Tibial nerve (tissue), 3 donors: ENCODE measurements around the gene DDC.

Experiments used
- CTCF ChIP-seq, 5 experiments: fragments of 200-600 bp in 3 of 5; fragments of 450-650 bp in 2 of 5; sonication (generic) in 3 of 5; IDR thresholded peaks; one replicate each; pipeline ENCODE4 v1.5.1; 2016 to 2019; ENCODE audit warnings: antibody characterized with exemption in 5 of 5, mild to moderate bottlenecking in 3 of 5, moderate library complexity in 2 of 5
- POLR2A ChIP-seq, 2 donors: fragments of 450-650 bp; IDR thresholded peaks; one replicate each; pipeline ENCODE4 v1.6.1; 2017; ENCODE audit warnings: antibody characterized with exemption in 2 of 2, mild to moderate bottlenecking in 2 of 2, moderate library complexity in 2 of 2

GRCh38 chr7:50467817-50468610, 97.2 kb downstream of the DDC start:
- TF ChIP-seq POLR2A (IDR thresholded peaks at IDR 0.05) (no peak), CTCF (IDR thresholded peaks at IDR 0.05) (peak; percentile 82 to 92 (median 84))
